Activated CD4-positive, alpha-beta T cell treated with anti-CD3 and anti-CD28 coated beads for 24 hours (primary cell): ENCODE results near the gene DYNC1LI1.

ENCODE experiments used
- DNase-seq, 2 donors: peaks; one replicate each; pipeline ENCODE4 v3.0.0-alpha.2; 2020; ENCODE audit warnings: low read depth in 2 of 2

DYNC1LI1 gene

DNA sequence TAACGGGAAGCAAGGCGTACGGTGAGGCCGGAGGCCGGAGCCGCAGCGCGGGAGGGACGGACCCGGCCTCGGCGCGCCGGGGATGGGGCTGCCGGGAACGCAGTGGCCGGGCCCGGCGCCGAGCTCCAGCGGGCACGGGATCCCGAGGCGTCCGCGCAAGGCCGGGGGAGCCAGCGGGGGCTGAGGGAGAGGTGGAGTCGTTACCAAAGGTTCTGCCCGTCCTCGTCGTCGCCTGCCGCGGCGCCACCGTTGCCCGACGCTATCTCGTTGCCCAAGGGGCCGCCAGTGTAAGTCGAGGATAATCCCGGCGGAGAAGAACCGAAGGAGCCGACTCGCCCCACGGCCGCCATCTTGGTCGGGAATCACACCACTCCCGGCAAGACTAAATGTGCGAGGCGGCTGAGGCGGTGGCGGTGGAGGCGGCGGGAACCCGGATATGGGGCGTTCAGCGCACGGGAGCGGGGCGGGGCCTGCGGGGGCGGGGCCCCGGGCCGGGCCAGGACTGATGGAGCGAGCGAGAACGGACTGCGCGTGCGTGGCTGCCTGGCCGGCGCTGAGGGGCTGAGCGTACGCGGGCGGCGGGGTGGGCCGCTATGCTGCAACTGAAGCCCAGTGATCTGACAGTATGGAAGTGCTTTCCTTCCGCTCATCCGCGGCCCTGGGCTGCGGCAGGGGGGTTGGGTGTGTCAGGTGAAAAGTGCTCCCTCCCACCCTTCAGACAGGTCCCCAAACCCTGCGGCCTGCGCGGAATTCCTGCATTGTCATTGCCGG lies at the start of gene DYNC1LI1:
Gene DYNC1LI1, minus strand, starts transcription at position 438 of the 771 bp plus-strand sequence. Its CDS starts 88 bp downstream, at position 350.
- DNase-seq: peak; percentile 93 to 97

- DNase-seq: no peak
These were observed 48.7 kb upstream of the DYNC1LI1 start for GRCh38 chr3:32619395-32619794.

- DNase-seq: no peak
These were observed 45.8 kb upstream of the DYNC1LI1 start for GRCh38 chr3:32616267-32616962.

DNA sequence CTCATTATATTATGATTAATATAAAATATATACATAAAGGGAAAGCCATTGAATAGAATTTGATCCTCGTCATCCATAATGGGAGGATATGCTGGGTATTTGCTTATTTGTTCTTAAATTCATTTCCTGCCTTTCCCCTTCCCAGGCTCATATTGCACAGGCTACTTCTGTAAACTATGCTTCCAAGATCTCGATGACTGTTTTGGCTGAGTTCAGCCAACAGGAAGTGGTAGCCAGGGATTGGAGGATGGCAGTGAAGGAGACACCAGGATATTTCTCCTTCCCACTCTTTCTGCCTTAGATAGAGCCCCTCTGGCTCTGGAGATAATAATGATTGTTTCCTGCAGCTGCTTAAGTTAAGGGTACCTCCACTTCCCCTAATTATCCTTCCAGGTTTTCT lies 44.3 kb upstream of the DYNC1LI1 start:
- no peak for DNase-seq

GRCh38 chr3:32613183-32613582 lies 42.5 kb upstream of the DYNC1LI1 start:
- no peak for DNase-seq

- DNase-seq: no peak
These were observed 41.9 kb upstream of the DYNC1LI1 start for GRCh38 chr3:32612547-32612946.

- no peak for DNase-seq
These were observed 36.9 kb upstream of the DYNC1LI1 start for GRCh38 chr3:32607522-32607921.

- no peak for DNase-seq
These were observed 36.3 kb upstream of the DYNC1LI1 start for GRCh38 chr3:32606960-32607359.

- DNase-seq: no peak
These were observed 35.6 kb upstream of the DYNC1LI1 start for GRCh38 chr3:32606277-32606676.

- DNase-seq: no peak
These were observed 32.4 kb upstream of the DYNC1LI1 start for GRCh38 chr3:32603064-32603463.

- no peak for DNase-seq
These were observed 31.5 kb upstream of the DYNC1LI1 start for GRCh38 chr3:32602206-32602605.

DNA sequence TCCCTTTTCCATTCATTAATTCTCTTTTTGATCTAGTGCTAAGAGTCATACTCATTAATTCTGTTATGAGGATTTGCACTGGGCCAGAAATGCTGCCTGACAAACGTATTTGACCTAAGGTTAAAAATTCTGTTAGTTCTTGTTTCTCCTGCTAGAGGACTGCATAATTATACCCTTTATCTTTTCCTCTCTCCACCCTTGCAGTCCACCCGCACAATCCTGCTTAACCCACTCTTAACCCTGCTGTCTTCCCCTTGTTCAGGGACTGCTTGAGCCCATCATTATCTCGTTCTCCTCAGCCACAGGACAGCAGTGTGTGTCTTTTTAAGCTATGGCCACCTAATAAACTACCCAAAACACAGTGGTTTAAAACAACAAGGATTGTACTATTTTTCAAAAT lies 31.1 kb upstream of the DYNC1LI1 start:
- DNase-seq: no peak

DNA sequence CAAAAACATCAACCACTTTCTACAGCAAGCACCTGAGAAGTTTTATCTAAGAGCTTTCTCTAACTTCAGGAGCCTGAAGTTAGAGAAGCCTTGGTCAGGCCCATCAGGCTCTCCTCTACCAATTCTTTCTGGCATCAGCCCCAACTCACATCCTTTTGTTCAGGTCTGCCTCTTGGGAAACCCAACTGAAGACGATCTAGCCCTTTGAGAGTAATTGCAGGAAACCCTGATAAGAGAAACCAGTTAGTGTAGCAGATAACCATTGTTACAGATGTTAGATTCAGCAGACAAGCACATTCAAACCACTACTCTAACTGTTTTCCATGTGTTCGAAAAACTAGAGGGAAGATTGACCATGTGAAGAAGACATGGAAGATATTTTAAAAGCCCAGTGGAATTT lies 27.0 kb upstream of the DYNC1LI1 start:
- DNase-seq: no peak

DNA sequence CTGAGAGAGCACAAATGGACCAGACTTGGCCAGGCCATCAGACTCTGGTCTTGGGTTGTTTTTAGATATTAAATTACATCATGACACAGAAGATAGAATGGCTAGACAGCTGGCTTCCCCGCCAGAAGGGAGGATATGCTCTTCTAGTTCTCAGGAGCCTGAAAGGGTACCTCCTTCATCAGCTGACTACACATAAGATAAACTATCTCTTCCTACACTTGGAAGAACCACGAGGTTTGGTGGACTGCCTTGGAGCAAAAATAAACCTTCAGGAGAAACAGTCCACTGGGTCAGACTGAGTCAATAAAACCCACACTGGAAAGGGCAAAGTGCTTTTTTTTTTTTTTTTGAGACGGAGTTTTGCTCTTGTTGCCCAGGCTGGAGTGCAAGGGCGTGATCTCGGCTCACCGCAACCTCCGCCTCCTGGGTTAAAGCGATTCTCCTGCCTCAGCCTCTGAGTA lies 26.3 kb upstream of the DYNC1LI1 start:
- no peak for DNase-seq

DNA sequence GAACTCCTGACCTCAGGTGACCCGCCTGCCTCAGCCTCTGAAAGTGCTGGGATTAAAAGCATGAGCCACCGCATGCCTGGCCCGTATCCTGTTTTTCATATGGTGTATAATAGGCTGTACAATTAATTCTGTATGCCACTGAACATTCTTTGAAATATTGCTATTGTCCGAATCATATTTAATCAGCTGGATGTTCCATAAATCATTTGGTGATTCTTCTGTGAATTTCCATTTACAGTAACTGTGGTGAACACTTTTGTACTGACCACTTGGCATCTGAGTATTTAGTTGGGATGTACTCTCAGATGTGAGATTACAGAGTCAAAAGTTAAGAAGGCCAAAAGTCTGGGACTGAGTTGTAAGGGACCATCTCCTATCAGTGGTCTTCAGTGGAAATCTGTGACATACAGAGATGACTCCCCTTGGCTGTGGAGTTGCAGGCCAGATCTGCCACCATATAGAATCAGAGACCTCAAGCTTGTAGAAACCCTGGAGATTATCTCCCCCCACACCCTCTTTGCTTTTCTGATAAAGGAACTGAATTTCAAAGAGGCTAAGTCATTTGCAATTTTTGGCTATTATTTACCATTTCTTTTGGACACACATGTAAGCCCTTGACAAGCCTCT lies 25.7 kb upstream of the DYNC1LI1 start:
- DNase-seq: no peak

- no peak for DNase-seq
These were observed 24.7 kb upstream of the DYNC1LI1 start for GRCh38 chr3:32595323-32595722.

DNA sequence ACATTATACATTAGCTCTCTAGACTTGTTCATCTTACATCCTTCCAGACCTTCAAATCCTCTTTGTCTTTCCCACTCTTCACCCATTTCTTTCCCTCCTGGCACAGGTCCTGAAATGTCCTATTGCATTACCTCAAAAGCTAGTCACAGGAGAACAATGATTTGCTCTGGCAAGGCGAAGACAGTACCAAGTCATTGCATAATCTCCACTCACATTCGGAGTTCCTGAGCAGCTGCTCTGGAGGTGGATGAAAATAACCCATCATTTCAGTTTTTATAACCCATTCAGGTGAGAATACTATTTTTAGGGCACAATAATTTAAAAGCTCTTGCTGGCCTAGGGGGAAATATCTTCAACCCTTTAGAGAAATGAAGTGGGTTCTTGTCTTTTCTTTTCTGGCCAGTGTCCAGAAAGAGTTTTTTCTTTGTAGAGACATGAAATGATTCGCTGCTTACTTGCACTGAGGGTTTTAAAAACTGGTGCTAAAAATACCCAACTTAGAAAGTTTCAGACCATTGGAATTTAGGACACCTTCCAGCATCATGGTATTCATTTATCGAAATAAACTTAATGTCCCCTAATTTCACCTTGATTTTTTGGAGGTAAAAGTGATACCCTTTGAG lies 23.4 kb upstream of the DYNC1LI1 start:
- DNase-seq: no peak

- no peak for DNase-seq
These were observed 22.2 kb upstream of the DYNC1LI1 start for GRCh38 chr3:32592696-32593353.

DNA sequence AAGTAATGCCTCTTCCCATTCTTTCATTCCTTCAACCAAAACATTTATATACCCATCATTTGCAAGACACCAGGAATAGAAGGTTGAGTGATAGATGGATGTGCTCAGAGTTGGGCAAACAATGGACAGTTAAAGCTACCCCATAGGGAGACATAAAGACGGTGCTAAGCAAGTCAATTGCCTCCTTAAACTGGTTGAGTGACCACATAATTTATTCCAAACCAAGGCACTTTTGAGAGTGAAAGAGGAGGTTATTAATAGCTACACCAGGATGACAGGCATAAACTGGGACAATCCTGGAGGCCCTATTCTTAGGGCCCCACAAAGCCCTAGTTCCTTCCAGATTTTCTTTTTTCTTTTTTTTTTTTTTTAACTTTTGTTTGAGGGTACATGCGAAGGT lies 21.4 kb upstream of the DYNC1LI1 start:
- DNase-seq: no peak

DNA sequence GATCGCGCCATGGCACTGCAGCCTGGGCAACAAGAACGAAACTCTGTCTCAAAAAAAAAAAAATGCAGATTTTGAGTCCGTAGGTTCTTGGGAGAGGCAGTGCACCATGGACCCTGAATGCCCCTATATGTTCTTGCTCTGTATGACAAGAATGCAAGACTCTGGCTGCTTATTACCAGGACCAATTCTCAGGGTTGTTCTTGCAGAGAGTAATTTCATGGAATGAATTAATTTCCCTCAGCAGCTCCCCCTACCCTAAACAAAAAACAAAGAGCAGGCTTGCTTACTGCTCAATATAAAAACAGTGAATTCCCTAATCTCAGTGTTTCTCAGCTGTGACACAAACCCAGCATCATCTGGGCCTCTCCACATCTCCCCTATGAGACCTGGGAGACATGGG lies 20.5 kb upstream of the DYNC1LI1 start:
- no peak for DNase-seq

DNA sequence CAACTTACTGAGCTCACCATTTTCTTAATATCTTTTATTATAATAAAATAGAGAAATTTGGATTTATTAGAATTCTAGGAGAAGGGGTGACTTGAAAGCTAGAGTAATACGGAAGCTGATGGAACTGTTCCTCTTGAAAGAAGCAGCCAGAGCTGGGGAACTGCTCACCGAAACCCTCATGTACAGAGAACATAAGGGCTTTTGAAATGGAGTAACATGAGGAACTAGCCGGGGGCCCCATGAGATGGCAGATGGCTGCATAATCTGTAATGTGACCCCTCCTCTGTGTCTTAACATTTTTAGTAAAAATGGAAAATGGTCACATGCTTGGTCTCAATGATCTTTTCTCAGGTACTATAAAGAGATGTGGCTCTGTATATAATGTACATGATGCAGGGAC lies 15.7 kb upstream of the DYNC1LI1 start:
- DNase-seq: no peak

DNA sequence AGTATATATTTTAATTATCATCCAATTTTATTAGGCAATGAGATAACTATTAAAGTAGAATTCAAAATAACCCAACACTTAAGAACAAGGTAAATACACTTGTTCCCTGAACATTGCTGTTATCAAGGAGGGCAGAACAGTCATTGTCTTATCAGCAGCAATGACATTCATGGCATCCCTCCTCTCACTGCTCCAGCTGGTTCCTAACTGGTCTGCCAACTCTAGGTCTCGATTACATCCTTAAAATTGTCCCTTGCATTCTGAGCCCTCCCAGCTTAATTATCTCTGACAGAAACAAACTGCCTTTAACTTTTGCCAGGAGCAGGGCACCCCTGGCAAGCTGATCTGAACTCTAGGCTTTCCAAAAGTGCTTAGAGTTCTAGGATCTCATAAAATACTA lies 14.0 kb upstream of the DYNC1LI1 start:
- no peak for DNase-seq
